Activated gamma-delta T cell treated with anti-CD3 and anti-CD28 coated beads, Interleukin-2, amount 50 U/mL, for 16 hours (primary cell): Measurements from ENCODE around the gene ABCA5.
"Not testable (repeated sequence)": the region's sequence is repeated elsewhere in the genome, so short reads cannot be mapped to it uniquely, and the experiment has no call there.

ENCODE experiments used
- DNase-seq: peaks from one replicate; pipeline ENCODE4 v3.0.0-alpha.2; 2020; ENCODE audit warnings: low read depth

The ABCA5 gene

GRCh38 chr17:69331756-69332155, 4.8 kb upstream of the ABCA5 start:
- DNase-seq: no peak

GRCh38 chr17:69326377-69327059, 415 bp downstream of the ABCA5 start:
- DNase-seq: no peak

- no peak for DNase-seq
Observed at GRCh38 chr17:69325518-69326376, 1.2 kb downstream of the ABCA5 start.

- no peak for DNase-seq
Observed at GRCh38 chr17:69323806-69324205, 3.1 kb downstream of the ABCA5 start.

- no peak for DNase-seq
Observed at GRCh38 chr17:69320908-69321238, 6.1 kb downstream of the ABCA5 start.

DNA sequence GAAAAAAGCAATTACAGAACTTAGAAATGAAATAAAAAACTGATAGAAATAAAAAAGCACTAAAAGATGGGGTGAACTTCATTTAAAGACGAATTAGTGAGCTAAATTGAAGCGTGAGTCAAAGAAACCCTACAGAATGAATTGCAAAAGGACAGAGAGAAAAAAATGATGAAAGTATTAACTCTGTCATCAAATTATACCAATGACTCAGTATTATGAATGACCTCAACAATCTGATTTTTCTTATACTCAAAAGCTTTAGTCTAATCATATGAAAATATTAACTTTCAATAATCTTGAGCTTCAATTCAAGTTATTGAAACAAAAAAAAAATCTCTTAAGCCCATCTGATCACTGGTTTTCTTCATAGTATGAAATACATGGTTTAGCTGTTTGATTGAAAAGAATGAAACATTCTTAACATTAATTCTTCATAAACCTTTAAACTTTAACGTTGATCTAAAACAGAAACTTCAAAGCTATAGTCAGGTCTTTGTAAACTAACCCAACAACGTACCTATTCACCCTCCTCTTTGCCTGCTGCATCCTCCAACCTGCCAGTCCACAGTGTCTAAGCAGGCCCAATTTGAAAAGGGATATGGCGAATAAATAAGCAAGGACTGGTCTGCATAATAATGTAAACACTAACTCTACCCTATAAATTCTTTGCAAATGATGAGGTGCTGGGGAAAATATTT, 6.6 kb downstream of the ABCA5 start:
- DNase-seq: no peak

GRCh38 chr17:69317625-69318024, 9.3 kb downstream of the ABCA5 start:
- no peak for DNase-seq

DNA sequence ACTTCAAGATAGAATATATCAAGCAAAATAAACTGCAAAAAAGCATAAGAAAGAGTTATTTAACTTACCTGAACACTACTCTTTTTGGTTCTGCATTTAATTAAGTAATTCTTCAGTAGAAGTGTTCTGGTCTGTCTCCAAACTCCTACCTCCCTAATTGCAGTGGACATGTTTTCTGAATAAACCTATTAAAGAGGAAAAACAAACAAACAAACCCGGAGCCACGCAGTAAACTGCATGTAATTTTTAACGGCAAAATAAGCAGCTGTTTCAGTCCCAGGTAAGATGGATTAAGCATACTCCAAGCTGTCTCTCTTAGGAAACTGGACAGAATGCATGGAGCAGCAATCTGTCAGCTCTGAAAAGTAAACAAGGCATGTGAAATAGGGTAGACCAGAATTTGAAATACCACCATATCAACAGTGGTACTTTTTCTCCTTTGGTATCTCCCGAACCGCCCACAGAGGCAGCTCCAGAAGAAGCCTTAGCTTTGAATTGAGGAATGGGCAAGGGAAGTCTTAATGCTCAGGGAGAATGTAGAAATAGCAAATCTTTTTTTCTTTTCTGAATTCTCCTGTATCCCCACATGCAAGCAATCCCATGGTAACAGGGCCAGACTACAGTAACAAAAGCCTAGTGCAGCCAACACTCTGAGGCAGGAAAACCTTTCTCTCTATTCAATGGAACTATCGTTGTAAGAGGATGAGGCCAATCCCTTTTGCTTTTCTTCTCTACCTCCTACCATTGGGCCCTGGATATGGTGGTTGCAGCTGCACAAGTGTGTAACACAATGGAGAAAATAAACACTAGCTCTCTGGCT, 12.5 kb downstream of the ABCA5 start:
- no peak for DNase-seq

- DNase-seq: no peak
Observed at GRCh38 chr17:69305177-69305576, 21.8 kb downstream of the ABCA5 start.

DNA sequence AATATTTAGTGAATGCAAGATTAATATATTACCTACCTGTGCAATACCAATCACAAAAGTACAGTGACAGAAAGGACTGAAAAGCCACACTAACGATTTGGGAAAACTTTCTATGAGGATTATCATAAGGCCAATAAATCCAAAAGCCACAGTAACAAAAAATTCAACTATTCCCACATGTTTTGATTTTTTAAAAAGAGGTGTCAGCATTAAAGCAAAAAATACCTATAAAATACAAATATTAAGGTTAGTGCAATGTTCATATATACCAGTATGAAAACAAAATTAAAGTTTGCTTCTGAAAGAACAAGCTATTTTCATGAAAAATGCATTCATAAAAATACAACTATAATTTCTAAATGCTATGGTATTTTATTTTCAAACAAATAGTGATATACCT, 24.3 kb downstream of the ABCA5 start:
- DNase-seq: no peak

DNA sequence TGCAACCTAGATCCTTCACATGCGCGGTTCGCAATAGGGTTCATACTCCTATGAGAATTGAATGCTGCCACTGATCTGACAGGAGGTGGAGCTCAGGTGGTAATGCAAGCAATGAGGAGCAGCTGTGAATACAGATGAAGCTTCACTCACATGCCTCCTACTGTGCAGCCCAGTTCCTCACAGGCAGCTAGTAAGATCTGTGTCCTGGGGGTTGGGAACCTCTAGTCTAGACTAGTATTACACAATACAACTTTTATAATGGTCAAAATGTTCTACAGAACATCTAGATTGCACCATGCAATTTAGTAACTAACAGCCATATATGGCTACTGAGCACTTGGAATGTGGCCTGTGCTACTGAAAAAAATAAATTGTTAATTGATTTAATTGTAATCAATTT, 26.7 kb downstream of the ABCA5 start:
- no peak for DNase-seq

- not testable (repeated sequence) for DNase-seq
Observed at GRCh38 chr17:69298120-69298722, 28.7 kb downstream of the ABCA5 start.

DNA sequence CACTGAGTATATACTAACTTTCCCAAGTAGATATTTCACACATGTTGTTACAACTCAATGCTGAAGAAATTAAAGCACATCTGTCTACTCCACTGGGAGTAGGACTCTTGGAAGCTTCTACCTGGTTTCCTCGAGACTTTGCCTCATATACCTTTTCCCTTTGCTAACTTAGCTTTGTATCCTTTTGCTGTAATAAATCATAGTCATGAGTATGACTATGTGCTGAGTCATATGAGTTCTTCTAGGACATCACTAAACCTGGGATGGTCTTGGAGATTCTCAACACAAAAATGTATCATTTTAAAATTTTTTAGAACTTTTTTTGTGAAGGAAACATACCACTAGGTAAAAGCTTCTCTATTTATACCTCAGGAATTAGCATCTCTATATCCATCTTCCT, 39.8 kb downstream of the ABCA5 start:
- DNase-seq: no peak

DNA sequence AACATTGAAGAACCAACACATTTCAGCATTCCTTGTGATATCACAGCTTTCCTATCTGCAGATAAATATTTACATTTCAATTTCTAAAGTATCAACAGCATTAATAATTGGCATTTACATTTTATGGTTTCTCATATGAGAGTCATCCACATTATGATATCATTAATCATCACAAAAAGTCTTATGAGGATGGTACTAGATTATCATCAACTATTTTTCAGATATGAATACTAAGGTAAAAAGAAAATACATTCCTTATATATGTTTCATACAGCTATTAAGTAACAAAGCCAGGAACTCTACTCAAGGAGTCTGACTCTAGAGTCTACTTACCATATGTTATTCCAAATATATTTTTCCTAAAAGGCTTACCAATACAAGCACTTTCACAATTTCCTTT, 40.7 kb downstream of the ABCA5 start:
- DNase-seq: no peak

DNA sequence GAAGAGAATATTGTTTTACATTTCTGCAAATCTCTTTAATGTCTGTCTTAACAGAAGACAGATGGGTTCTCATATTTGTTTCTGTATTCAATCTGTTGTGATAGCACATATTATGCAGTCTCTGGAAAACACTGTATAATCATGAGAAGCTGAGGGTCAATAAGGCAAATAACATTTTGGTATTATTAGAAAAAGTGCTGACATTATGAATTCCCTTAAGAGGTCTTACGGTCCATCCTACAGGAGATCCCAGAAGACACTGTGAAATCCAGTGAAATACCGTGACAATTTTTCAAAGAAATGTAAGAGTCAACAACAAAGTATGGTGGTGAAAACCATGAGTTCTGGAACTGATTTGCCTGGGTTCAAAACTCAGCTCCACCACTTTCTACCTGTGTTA, 42.3 kb downstream of the ABCA5 start:
- no peak for DNase-seq

- DNase-seq: no peak
Observed at GRCh38 chr17:69282002-69282401, 44.9 kb downstream of the ABCA5 start.

DNA sequence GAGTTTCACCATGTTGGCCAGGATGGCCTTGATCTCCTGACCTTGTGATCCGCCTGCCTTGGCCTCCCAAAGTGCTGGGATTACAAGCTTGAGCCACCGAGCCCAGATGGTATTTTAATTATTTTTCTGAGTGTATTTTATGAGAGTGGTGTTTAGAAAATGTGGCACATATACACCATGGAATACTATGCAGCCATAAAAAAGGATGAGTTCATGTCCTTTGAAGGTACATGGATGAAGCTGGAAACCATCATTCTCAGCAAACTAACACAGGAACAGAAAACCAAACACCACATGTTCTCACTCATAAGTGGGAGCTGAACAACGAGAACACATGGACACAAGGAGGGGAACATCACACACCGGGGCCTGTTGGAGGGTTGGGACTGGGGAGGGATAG, 50.7 kb downstream of the ABCA5 start:
- DNase-seq: not testable (repeated sequence)

DNA sequence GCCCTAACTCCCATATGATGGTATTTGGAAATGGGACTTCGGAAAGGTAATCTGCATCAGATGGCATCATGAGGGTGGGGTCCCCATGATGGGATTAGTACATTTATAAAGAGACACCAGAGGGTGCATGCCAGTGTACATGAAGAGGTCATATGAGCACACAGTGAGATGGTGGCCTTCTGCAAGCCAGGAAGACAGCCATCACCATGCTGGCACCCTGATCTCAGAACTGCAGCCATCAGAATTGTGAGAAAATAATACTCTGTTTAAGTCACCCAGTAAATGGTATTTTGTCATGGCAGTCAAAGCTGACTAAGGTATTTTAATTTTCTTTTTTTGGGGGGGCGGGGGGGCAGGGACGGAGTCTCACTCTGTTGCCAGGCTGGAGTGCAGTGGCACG, 51.2 kb downstream of the ABCA5 start:
- no peak for DNase-seq

DNA sequence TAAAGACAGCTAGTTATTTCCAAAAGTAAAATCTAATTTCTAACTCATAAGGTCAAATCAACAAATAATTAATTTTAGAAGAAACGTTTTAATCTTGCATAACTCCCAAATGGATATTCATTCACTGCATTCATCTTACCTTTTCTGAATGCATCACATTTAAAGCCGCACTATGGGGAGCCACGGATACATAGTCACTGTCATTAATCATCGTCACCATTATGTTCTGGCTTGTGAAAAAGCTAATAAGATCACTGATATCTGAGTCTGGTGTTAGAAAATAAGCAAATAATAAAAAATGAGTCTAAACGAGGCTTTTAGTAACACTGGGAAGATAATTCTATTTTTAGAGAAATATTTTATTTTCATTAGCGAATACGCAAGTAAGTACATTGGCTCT, 55.9 kb downstream of the ABCA5 start:
- no peak for DNase-seq

GRCh38 chr17:69269131-69269998, 57.6 kb downstream of the ABCA5 start:
- DNase-seq: no peak

GRCh38 chr17:69268543-69269014, 58.4 kb downstream of the ABCA5 start:
- no peak for DNase-seq
